Tibial nerve (tissue), 4 donors: ENCODE data around the gene PFN1. TPM values are rescaled to one million over a fixed set of nuclear protein-coding genes. Genes with fewer than 3 reads are reported as not detected.

Experiments
- DNase-seq, 2 donors: peaks; one replicate each; pipeline ENCODE4 v3.0.0-alpha.2; 2019; ENCODE audit warnings: low spot score in 2 of 2
- H3K27ac ChIP-seq, 4 donors: fragments of 200-600 bp; sonication (generic) in 3 of 4; one replicate each; pipeline ENCODE4 v1.5.1; 2017 to 2019; ENCODE audit warnings: mild to moderate bottlenecking in 1 of 4
- H3K27me3 ChIP-seq, 2 donors: fragments of 200-600 bp; sonication (generic) in 1 of 2; one replicate each; pipeline versions ENCODE4 v1.5.1 to v1.6.0; 2017 to 2019
- H3K36me3 ChIP-seq, 3 donors: fragments of 200-600 bp; sonication (generic); one replicate each; pipeline ENCODE4 v1.5.1; 2018 to 2019
- H3K4me1 ChIP-seq, 4 donors: fragments of 200-600 bp; sonication (generic) in 3 of 4; one replicate each; pipeline ENCODE4 v1.5.1; 2017 to 2019
- H3K4me3 ChIP-seq, 4 donors: fragments of 200-600 bp; sonication (generic) in 3 of 4; one replicate each; pipeline ENCODE4 v1.5.1; 2017 to 2019; ENCODE audit warnings: mild to moderate bottlenecking in 1 of 4, moderate library complexity in 1 of 4
- H3K9me3 ChIP-seq, 4 donors: fragments of 200-600 bp; sonication (generic) in 3 of 4; one replicate each; pipeline ENCODE4 v1.5.1; 2017 to 2019
- CTCF ChIP-seq, 5 experiments: fragments of 200-600 bp in 3 of 5; fragments of 450-650 bp in 2 of 5; sonication (generic) in 3 of 5; IDR thresholded peaks; one replicate each; pipeline ENCODE4 v1.5.1; 2016 to 2019; ENCODE audit warnings: antibody characterized with exemption in 5 of 5, mild to moderate bottlenecking in 3 of 5, moderate library complexity in 2 of 5
- EP300 ChIP-seq, 2 donors: sonication (generic); formaldehyde crosslinking; IDR thresholded peaks; one replicate each; pipeline ENCODE4 v1.6.1; 2017; ENCODE audit warnings: antibody characterized with exemption in 2 of 2, mild to moderate bottlenecking in 1 of 2
- POLR2A ChIP-seq, 2 donors: fragments of 450-650 bp; IDR thresholded peaks; one replicate each; pipeline ENCODE4 v1.6.1; 2017; ENCODE audit warnings: antibody characterized with exemption in 2 of 2, mild to moderate bottlenecking in 2 of 2, moderate library complexity in 2 of 2
- WGBS, 2 donors: methylation state at CpG; one replicate each; pipeline ENCODE4 v1.1.5; 2018; 5-methylcytosine and 5-hydroxymethylcytosine counted together
- total RNA-seq, 4 donors: library from RNA; depleted of rRNA; stranded (reverse); fragments of >200 nt; gene quantifications; one replicate each; pipeline ENCODE4 v1.1.0, GENCODE V29; 2016

PFN1 gene
- total RNA-seq, 4 donors from 2014 or later, result 422 to 1,004 (median 483) TPM

- Histone ChIP-seq H3K9me3 (no peaks in the 10 kb centered on the region), H3K36me3 (peaks cover 0 to 55% (median 4%) of the 10 kb centered on the region in 3 donors), H3K4me1 (peaks cover 0 to 55% (median 25%) of the 10 kb centered on the region in 4 donors), H3K27me3 (no peaks in the 10 kb centered on the region), H3K4me3 (peak overlapping the region; percentile 55 to 82 (median 68)), H3K27ac (peak overlapping the region; percentile 82 to 96 (median 90))
- WGBS, 2 donors, result 50 to 58% methylated on average over 14 to 19 of the region's 19 CpGs
- DNase-seq, result no peak
- TF ChIP-seq POLR2A (IDR thresholded peaks at IDR 0.05), result no peak
These were observed 9.4 kb downstream of the PFN1 start for GRCh38 chr17:4938688-4939545.

- TF ChIP-seq CTCF (IDR thresholded peaks at IDR 0.05) (no peak), EP300 (IDR thresholded peaks at IDR 0.05) (no peak), POLR2A (IDR thresholded peaks at IDR 0.05) (no peak)
- Histone ChIP-seq H3K27me3 (no peaks in the 10 kb centered on the region), H3K27ac (no peak overlapping the region), H3K4me3 (no peak overlapping the region), H3K36me3 (peaks cover 0 to 47% (median 4%) of the 10 kb centered on the region in 3 donors), H3K4me1 (peaks cover 0 to 55% (median 26%) of the 10 kb centered on the region in 4 donors), H3K9me3 (no peaks in the 10 kb centered on the region)
- no peak for DNase-seq
- 91% methylated on average over 11 of the region's 11 CpGs for WGBS, 2 donors
These were observed 10.2 kb downstream of the PFN1 start for GRCh38 chr17:4938069-4938491.

- no peaks in the 10 kb centered on the region for H3K27me3 ChIP-seq
- DNase-seq, result no peak
- no peaks in the 10 kb centered on the region for H3K9me3 ChIP-seq
- WGBS, 2 donors, result 91 to 92% methylated on average over 16 of the region's 16 CpGs
- H3K4me1 ChIP-seq, result peaks cover 0 to 52% (median 26%) of the 10 kb centered on the region in 4 donors
- H3K36me3 ChIP-seq, result peaks cover 0 to 42% (median 4%) of the 10 kb centered on the region in 3 donors
- no peak overlapping the region for H3K27ac ChIP-seq
- TF ChIP-seq EP300 (IDR thresholded peaks at IDR 0.05) (no peak), CTCF (IDR thresholded peaks at IDR 0.05) (no peak), POLR2A (IDR thresholded peaks at IDR 0.05) (no peak)
- H3K4me3 ChIP-seq, result no peak overlapping the region
These were observed 10.8 kb downstream of the PFN1 start for GRCh38 chr17:4937553-4937952.

- WGBS, 2 donors, result 79 to 87% methylated on average over 3 of the region's 3 CpGs
- Histone ChIP-seq H3K27ac (no peak overlapping the region), H3K9me3 (no peaks in the 10 kb centered on the region), H3K27me3 (no peaks in the 10 kb centered on the region), H3K4me1 (peaks cover 0 to 41% (median 21%) of the 10 kb centered on the region in 4 donors), H3K36me3 (peaks cover 0 to 32% (median 4%) of the 10 kb centered on the region in 3 donors), H3K4me3 (no peak overlapping the region)
- no peak for TF ChIP-seq CTCF (IDR thresholded peaks at IDR 0.05)
- TF ChIP-seq EP300 (IDR thresholded peaks at IDR 0.05), result no peak
- no peak for TF ChIP-seq POLR2A (IDR thresholded peaks at IDR 0.05)
- DNase-seq, result no peak
These were observed 11.9 kb downstream of the PFN1 start for GRCh38 chr17:4936436-4936835.

GRCh38 chr17:4935650-4936049, 12.7 kb downstream of the PFN1 start:
- H3K27me3 ChIP-seq, result no peaks in the 10 kb centered on the region
- H3K4me1 ChIP-seq, result peaks cover 0 to 33% (median 15%) of the 10 kb centered on the region in 4 donors
- H3K36me3 ChIP-seq, result peaks cover 0 to 32% (median 4%) of the 10 kb centered on the region in 3 donors
- TF ChIP-seq CTCF (IDR thresholded peaks at IDR 0.05) (no peak), EP300 (IDR thresholded peaks at IDR 0.05) (no peak), POLR2A (IDR thresholded peaks at IDR 0.05) (no peak)
- H3K9me3 ChIP-seq, result no peaks in the 10 kb centered on the region
- H3K27ac ChIP-seq, result no peak overlapping the region
- no peak overlapping the region for H3K4me3 ChIP-seq
- no peak for DNase-seq
